CD4-positive, alpha-beta T cell treated with Interleukin-2 at 100 ng/mL for 4 hours (primary cell): Measurements from ENCODE around the gene ITPK1.
A peak's percentile ranks its signal among the peaks of the same experiment; 100 is the strongest.
"Not testable (repeated sequence)": the region's sequence is repeated elsewhere in the genome, so short reads cannot be mapped to it uniquely, and the experiment has no call there.

Source experiments
- DNase-seq: peaks from one replicate; pipeline ENCODE4 v3.0.0-alpha.2; 2020; ENCODE audit warnings: low spot score

Gene ITPK1

GRCh38 chr14:93115821-93116675 is at the start of gene ITPK1:
Gene ITPK1 (minus strand): TSS chr14:93115925. CDS start chr14:93115163, 762 bp downstream.
- peak; percentile 46 for DNase-seq

GRCh38 chr14:93163564-93163963 is 47.8 kb upstream of the ITPK1 start:
- no peak for DNase-seq

- DNase-seq = no peak
Measured at GRCh38 chr14:93161411-93161940, 45.8 kb upstream of the ITPK1 start.

GRCh38 chr14:93160353-93160801 is 44.7 kb upstream of the ITPK1 start:
- DNase-seq = no peak

- not testable (repeated sequence) for DNase-seq
Measured at GRCh38 chr14:93159625-93160352, 44.1 kb upstream of the ITPK1 start.

GRCh38 chr14:93158349-93158748 is 42.6 kb upstream of the ITPK1 start:
- not testable (repeated sequence) for DNase-seq

GRCh38 chr14:93156693-93157369 is 41.1 kb upstream of the ITPK1 start:
- no peak for DNase-seq

- no peak for DNase-seq
Measured at GRCh38 chr14:93155667-93156066, 39.9 kb upstream of the ITPK1 start.

- no peak for DNase-seq
Measured at GRCh38 chr14:93153121-93153520, 37.4 kb upstream of the ITPK1 start.

- DNase-seq = no peak
Measured at GRCh38 chr14:93150227-93151208, 34.8 kb upstream of the ITPK1 start.

GRCh38 chr14:93148979-93149378 is 33.3 kb upstream of the ITPK1 start:
- no peak for DNase-seq

GRCh38 chr14:93146119-93146518 is 30.4 kb upstream of the ITPK1 start:
- DNase-seq = no peak

GRCh38 chr14:93142854-93143652 is 27.3 kb upstream of the ITPK1 start:
- DNase-seq = no peak

GRCh38 chr14:93137864-93138263 is 22.1 kb upstream of the ITPK1 start:
- DNase-seq = no peak

- not testable (repeated sequence) for DNase-seq
Measured at GRCh38 chr14:93136508-93136907, 20.8 kb upstream of the ITPK1 start.

GRCh38 chr14:93136009-93136408 is 20.3 kb upstream of the ITPK1 start:
- no peak for DNase-seq

GRCh38 chr14:93135399-93135798 is 19.7 kb upstream of the ITPK1 start:
- DNase-seq = no peak

GRCh38 chr14:93133464-93133863 is 17.7 kb upstream of the ITPK1 start:
- DNase-seq = no peak

GRCh38 chr14:93132472-93133065 is 16.8 kb upstream of the ITPK1 start:
- DNase-seq = peak; percentile 43
